SK-N-SH treated with all-trans-retinoic acid at 6 μM for 48 hours (cell line): ENCODE measurements around the gene PPM1D.

Experiments used
- ATAC-seq: fragments of 200-7000 bp; cut with Tn5 transposase; 3 replicates; pipeline ENCODE4 v1.9.1; 2020; ENCODE audit warnings: mild to moderate bottlenecking, moderate library complexity
- ARNTL ChIP-seq: fragments of 450-650 bp; formaldehyde crosslinking; IDR thresholded peaks from 2 replicates; pipeline ENCODE4 v1.5.0; 2020; ENCODE audit warnings: low read depth, mild to moderate bottlenecking, moderate library complexity, borderline replicate concordance
- BACH2 ChIP-seq: fragments of 250-450 bp; sonication (Bioruptor Pico); IDR thresholded peaks from 2 replicates; pipeline ENCODE4 v1.9.0; 2021; ENCODE audit warnings: mild to moderate bottlenecking, borderline replicate concordance
- ESRRG ChIP-seq: fragments of 250-450 bp; sonication (Bioruptor Pico); IDR thresholded peaks from 2 replicates; pipeline ENCODE4 v1.6.1; 2021; ENCODE audit warnings: mild to moderate bottlenecking
- GLIS3 ChIP-seq: fragments of 250-450 bp; sonication (Bioruptor Pico); IDR thresholded peaks from 2 replicates; pipeline ENCODE4 v1.5.0; 2020; ENCODE audit warnings: mild to moderate bottlenecking, moderate library complexity
- ISL1 ChIP-seq: fragments of 250-450 bp; sonication (Bioruptor Pico); IDR thresholded peaks from 2 replicates; pipeline ENCODE4 v2.1.2; 2022; ENCODE audit warnings: mild to moderate bottlenecking, moderate library complexity
- OSR1 ChIP-seq: fragments of 250-450 bp; sonication (Bioruptor Pico); IDR thresholded peaks from 2 replicates; pipeline ENCODE4 v1.8.0; 2022; ENCODE audit warnings: moderate library complexity, mild to moderate bottlenecking, inconsistent platforms
- PPARA ChIP-seq: fragments of 250-450 bp; sonication (Bioruptor Pico); IDR thresholded peaks from 2 replicates; pipeline ENCODE4 v1.5.0; 2020; ENCODE audit warnings: mild to moderate bottlenecking, borderline replicate concordance
- RARB ChIP-seq: fragments of 250-450 bp; sonication (Bioruptor Pico); IDR thresholded peaks from 2 replicates; pipeline ENCODE4 v1.8.0; 2021; ENCODE audit warnings: mild to moderate bottlenecking, moderate library complexity
- SNAI2 ChIP-seq: fragments of 250-450 bp; sonication (Bioruptor Pico); IDR thresholded peaks from 2 replicates; pipeline ENCODE4 v1.5.0; 2020; ENCODE audit warnings: mild to moderate bottlenecking, moderate library complexity
- TCF4 ChIP-seq: fragments of 250-450 bp; sonication (Bioruptor Pico); IDR thresholded peaks from 2 replicates; pipeline ENCODE4 v1.8.0; 2021; ENCODE audit warnings: mild to moderate bottlenecking, moderate library complexity, borderline replicate concordance
- TOX ChIP-seq: fragments of 250-450 bp; sonication (Bioruptor Pico); IDR thresholded peaks from 2 replicates; pipeline ENCODE4 v1.8.0; 2021; ENCODE audit warnings: mild to moderate bottlenecking, moderate library complexity, borderline replicate concordance
- ZC3H10 ChIP-seq: fragments of 250-450 bp; sonication (Bioruptor Pico); IDR thresholded peaks from 2 replicates; pipeline ENCODE4 v1.5.1; 2021; ENCODE audit warnings: mild to moderate bottlenecking, moderate library complexity
- ZFP3 ChIP-seq: fragments of 250-450 bp; sonication (Bioruptor Pico); IDR thresholded peaks from 2 replicates; pipeline ENCODE4 v1.5.0; 2020; ENCODE audit warnings: mild to moderate bottlenecking, moderate library complexity
- ZFP30 ChIP-seq: fragments of 450-650 bp; formaldehyde crosslinking; IDR thresholded peaks from 2 replicates; pipeline ENCODE4 v1.5.0; 2022; ENCODE audit warnings: mild to moderate bottlenecking, moderate library complexity
- ZNF565 ChIP-seq: fragments of 450-650 bp; formaldehyde crosslinking; conservative IDR thresholded peaks from 2 replicates; pipeline ENCODE4 v1.5.0; 2020; ENCODE audit warnings: low read depth, mild to moderate bottlenecking, moderate library complexity
- ZNF70 ChIP-seq: fragments of 450-650 bp; formaldehyde crosslinking; IDR thresholded peaks from 2 replicates; pipeline ENCODE4 v1.5.0; 2020; ENCODE audit warnings: mild to moderate bottlenecking, moderate library complexity
- ZNF8 ChIP-seq: fragments of 450-650 bp; formaldehyde crosslinking; IDR thresholded peaks from 2 replicates; pipeline ENCODE4 v1.5.0; 2020; ENCODE audit warnings: mild to moderate bottlenecking, moderate library complexity
- TF ChIP-seq, protein P1 (sequence below): fragments of 250-450 bp; sonication (Bioruptor Pico); IDR thresholded peaks from 2 replicates; pipeline ENCODE4 v1.8.0; 2021; ENCODE audit warnings: low read depth, mild to moderate bottlenecking, moderate library complexity, borderline replicate concordance
- TF ChIP-seq, protein P2 (sequence below): fragments of 250-450 bp; sonication (Bioruptor Pico); IDR thresholded peaks from 2 replicates; pipeline ENCODE4 v1.8.0; 2020; ENCODE audit warnings: mild to moderate bottlenecking, moderate library complexity, borderline replicate concordance
- TF ChIP-seq, protein P3 (sequence below): fragments of 250-450 bp; sonication (Bioruptor Pico); IDR thresholded peaks from 2 replicates; pipeline ENCODE4 v1.5.1; 2021; ENCODE audit warnings: mild to moderate bottlenecking, moderate library complexity
- TF ChIP-seq, protein P4 (sequence below): fragments of 250-450 bp; sonication (Bioruptor Pico); IDR thresholded peaks from 2 replicates; pipeline ENCODE4 v1.5.1; 2020; ENCODE audit warnings: low read depth, mild to moderate bottlenecking, moderate library complexity
- TF ChIP-seq, protein P5 (sequence below): fragments of 250-450 bp; sonication (Bioruptor Pico); IDR thresholded peaks from 2 replicates; pipeline ENCODE4 v1.5.0; 2020; ENCODE audit warnings: mild to moderate bottlenecking, moderate library complexity

The PPM1D gene

DNA sequence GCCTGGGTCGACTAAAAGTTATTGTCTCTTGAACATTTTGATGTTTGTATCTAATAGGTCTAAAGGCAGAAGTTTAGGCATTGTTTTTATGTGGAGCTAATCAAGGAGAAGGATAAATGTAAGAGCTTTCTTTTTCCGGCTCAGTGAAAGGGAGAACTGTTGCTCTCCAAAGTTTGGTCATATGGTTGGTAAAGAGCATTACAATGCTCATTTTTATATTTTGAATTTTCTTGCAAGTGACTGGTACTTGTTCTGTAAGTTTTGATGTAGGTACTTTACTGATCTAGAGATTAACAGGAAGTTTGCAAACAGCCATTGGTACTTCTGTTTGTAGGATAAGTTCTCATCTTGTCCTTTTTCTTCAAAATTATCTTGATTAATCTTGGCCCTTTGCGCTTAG lies 46.7 kb downstream of the PPM1D start:
- TF ChIP-seq, protein P1, sequence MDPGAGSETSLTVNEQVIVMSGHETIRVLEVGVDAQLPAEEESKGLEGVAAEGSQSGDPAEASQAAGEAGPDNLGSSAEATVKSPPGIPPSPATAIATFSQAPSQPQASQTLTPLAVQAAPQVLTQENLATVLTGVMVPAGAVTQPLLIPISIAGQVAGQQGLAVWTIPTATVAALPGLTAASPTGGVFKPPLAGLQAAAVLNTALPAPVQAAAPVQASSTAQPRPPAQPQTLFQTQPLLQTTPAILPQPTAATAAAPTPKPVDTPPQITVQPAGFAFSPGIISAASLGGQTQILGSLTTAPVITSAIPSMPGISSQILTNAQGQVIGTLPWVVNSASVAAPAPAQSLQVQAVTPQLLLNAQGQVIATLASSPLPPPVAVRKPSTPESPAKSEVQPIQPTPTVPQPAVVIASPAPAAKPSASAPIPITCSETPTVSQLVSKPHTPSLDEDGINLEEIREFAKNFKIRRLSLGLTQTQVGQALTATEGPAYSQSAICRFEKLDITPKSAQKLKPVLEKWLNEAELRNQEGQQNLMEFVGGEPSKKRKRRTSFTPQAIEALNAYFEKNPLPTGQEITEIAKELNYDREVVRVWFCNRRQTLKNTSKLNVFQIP (CRISPR knock-in tag), result no peak
- TF ChIP-seq ZFP3 (CRISPR knock-in tag) (no peak), BACH2 (no peak), TCF4 (CRISPR knock-in tag) (no peak), ZC3H10 (CRISPR knock-in tag) (no peak), ZNF565 (CRISPR knock-in tag) (no peak), ZNF8 (no peak), ZFP30 (CRISPR knock-in tag) (no peak), ESRRG (no peak), OSR1 (CRISPR knock-in tag) (no peak), ARNTL (CRISPR knock-in tag) (no peak), ZNF70 (no peak), TOX (CRISPR knock-in tag) (no peak), SNAI2 (CRISPR knock-in tag) (no peak), GLIS3 (CRISPR knock-in tag) (no peak), ISL1 (CRISPR knock-in tag) (no peak)
- TF ChIP-seq, protein P2, sequence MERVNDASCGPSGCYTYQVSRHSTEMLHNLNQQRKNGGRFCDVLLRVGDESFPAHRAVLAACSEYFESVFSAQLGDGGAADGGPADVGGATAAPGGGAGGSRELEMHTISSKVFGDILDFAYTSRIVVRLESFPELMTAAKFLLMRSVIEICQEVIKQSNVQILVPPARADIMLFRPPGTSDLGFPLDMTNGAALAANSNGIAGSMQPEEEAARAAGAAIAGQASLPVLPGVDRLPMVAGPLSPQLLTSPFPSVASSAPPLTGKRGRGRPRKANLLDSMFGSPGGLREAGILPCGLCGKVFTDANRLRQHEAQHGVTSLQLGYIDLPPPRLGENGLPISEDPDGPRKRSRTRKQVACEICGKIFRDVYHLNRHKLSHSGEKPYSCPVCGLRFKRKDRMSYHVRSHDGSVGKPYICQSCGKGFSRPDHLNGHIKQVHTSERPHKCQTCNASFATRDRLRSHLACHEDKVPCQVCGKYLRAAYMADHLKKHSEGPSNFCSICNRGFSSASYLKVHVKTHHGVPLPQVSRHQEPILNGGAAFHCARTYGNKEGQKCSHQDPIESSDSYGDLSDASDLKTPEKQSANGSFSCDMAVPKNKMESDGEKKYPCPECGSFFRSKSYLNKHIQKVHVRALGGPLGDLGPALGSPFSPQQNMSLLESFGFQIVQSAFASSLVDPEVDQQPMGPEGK (CRISPR knock-in tag), result no peak
- TF ChIP-seq, protein P3, sequence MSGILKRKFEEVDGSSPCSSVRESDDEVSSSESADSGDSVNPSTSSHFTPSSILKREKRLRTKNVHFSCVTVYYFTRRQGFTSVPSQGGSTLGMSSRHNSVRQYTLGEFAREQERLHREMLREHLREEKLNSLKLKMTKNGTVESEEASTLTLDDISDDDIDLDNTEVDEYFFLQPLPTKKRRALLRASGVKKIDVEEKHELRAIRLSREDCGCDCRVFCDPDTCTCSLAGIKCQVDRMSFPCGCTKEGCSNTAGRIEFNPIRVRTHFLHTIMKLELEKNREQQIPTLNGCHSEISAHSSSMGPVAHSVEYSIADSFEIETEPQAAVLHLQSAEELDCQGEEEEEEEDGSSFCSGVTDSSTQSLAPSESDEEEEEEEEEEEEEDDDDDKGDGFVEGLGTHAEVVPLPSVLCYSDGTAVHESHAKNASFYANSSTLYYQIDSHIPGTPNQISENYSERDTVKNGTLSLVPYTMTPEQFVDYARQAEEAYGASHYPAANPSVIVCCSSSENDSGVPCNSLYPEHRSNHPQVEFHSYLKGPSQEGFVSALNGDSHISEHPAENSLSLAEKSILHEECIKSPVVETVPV (CRISPR knock-in tag), result no peak
- TF ChIP-seq, protein P4, sequence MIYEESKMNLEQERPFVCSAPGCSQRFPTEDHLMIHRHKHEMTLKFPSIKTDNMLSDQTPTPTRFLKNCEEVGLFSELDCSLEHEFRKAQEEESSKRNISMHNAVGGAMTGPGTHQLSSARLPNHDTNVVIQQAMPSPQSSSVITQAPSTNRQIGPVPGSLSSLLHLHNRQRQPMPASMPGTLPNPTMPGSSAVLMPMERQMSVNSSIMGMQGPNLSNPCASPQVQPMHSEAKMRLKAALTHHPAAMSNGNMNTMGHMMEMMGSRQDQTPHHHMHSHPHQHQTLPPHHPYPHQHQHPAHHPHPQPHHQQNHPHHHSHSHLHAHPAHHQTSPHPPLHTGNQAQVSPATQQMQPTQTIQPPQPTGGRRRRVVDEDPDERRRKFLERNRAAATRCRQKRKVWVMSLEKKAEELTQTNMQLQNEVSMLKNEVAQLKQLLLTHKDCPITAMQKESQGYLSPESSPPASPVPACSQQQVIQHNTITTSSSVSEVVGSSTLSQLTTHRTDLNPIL (CRISPR knock-in tag), result no peak
- ATAC-seq, result no peak

DNA sequence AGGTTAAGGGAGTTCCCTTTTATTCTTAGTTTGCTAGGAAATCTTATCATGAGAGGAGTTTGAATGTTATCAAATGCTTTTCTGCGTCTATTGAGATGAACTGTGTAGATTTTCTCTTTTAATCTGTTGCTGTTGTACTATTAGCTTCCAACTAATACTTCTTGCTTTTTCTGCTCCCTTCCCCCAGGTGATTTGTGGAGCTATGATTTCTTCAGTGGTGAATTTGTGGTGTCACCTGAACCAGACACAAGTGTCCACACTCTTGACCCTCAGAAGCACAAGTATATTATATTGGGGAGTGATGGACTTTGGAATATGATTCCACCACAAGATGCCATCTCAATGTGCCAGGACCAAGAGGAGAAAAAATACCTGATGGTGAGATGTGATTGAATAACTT lies 47.7 kb downstream of the PPM1D start:
- TF ChIP-seq PPARA (CRISPR knock-in tag) (no peak), ARNTL (CRISPR knock-in tag) (no peak), OSR1 (CRISPR knock-in tag) (no peak), ZC3H10 (CRISPR knock-in tag) (no peak), TCF4 (CRISPR knock-in tag) (no peak), BACH2 (no peak), ISL1 (CRISPR knock-in tag) (no peak), ZNF8 (no peak), ZNF565 (CRISPR knock-in tag) (no peak), ZNF70 (no peak), ZFP3 (CRISPR knock-in tag) (no peak), ESRRG (no peak), RARB (CRISPR knock-in tag) (no peak)
- TF ChIP-seq, protein P2 (CRISPR knock-in tag), result no peak
- TF ChIP-seq, protein P4 (CRISPR knock-in tag), result no peak
- TF ChIP-seq, protein P5, sequence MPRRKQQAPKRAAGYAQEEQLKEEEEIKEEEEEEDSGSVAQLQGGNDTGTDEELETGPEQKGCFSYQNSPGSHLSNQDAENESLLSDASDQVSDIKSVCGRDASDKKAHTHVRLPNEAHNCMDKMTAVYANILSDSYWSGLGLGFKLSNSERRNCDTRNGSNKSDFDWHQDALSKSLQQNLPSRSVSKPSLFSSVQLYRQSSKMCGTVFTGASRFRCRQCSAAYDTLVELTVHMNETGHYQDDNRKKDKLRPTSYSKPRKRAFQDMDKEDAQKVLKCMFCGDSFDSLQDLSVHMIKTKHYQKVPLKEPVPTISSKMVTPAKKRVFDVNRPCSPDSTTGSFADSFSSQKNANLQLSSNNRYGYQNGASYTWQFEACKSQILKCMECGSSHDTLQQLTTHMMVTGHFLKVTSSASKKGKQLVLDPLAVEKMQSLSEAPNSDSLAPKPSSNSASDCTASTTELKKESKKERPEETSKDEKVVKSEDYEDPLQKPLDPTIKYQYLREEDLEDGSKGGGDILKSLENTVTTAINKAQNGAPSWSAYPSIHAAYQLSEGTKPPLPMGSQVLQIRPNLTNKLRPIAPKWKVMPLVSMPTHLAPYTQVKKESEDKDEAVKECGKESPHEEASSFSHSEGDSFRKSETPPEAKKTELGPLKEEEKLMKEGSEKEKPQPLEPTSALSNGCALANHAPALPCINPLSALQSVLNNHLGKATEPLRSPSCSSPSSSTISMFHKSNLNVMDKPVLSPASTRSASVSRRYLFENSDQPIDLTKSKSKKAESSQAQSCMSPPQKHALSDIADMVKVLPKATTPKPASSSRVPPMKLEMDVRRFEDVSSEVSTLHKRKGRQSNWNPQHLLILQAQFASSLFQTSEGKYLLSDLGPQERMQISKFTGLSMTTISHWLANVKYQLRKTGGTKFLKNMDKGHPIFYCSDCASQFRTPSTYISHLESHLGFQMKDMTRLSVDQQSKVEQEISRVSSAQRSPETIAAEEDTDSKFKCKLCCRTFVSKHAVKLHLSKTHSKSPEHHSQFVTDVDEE (CRISPR knock-in tag), result no peak
- ATAC-seq, result no peak
